NCI-H1694 treated with DMSO at 0.1 percent for 48 hours (cell line): ENCODE measurements around the gene NXPH3.
A peak's percentile ranks its signal among the peaks of the same experiment; 100 is the strongest.

Experiments
- DNase-seq: peaks from one replicate; lab custom pipeline; 2025; lab: John Stamatoyannopoulos, UW

The NXPH3 gene

GRCh38 chr17:49592263-49592662 is 16.6 kb downstream of the NXPH3 start:
- no peak for DNase-seq

- no peak for DNase-seq
Observed at GRCh38 chr17:49595328-49595727, 19.7 kb downstream of the NXPH3 start.

- no peak for DNase-seq
Observed at GRCh38 chr17:49595980-49596379, 20.3 kb downstream of the NXPH3 start.

- peak; percentile 63 for DNase-seq
Observed at GRCh38 chr17:49596613-49597244, 21.1 kb downstream of the NXPH3 start.

- DNase-seq = peak; percentile 33
Observed at GRCh38 chr17:49597436-49597835, 21.8 kb downstream of the NXPH3 start.

- DNase-seq = no peak
Observed at GRCh38 chr17:49597928-49598655, 22.4 kb downstream of the NXPH3 start.

GRCh38 chr17:49598918-49599317 is 23.2 kb downstream of the NXPH3 start:
- no peak for DNase-seq

GRCh38 chr17:49600949-49601348 is 25.3 kb downstream of the NXPH3 start:
- no peak for DNase-seq

- no peak for DNase-seq
Observed at GRCh38 chr17:49602783-49603182, 27.1 kb downstream of the NXPH3 start.

GRCh38 chr17:49603238-49603637 is 27.6 kb downstream of the NXPH3 start:
- no peak for DNase-seq

GRCh38 chr17:49603720-49604119 is 28.0 kb downstream of the NXPH3 start:
- no peak for DNase-seq

GRCh38 chr17:49604314-49604869 is 28.7 kb downstream of the NXPH3 start:
- no peak for DNase-seq

- no peak for DNase-seq
Observed at GRCh38 chr17:49610883-49611584, 35.4 kb downstream of the NXPH3 start.

- no peak for DNase-seq
Observed at GRCh38 chr17:49612726-49613125, 37.1 kb downstream of the NXPH3 start.

GRCh38 chr17:49613182-49613800 is 37.6 kb downstream of the NXPH3 start:
- DNase-seq = no peak

GRCh38 chr17:49616086-49616485 is 40.4 kb downstream of the NXPH3 start:
- DNase-seq = peak; percentile 51

- no peak for DNase-seq
Observed at GRCh38 chr17:49616601-49617131, 41.0 kb downstream of the NXPH3 start.

GRCh38 chr17:49618028-49618611 is 42.4 kb downstream of the NXPH3 start:
- DNase-seq = no peak

- no peak for DNase-seq
Observed at GRCh38 chr17:49621420-49621819, 45.7 kb downstream of the NXPH3 start.

- no peak for DNase-seq
Observed at GRCh38 chr17:49621946-49622529, 46.4 kb downstream of the NXPH3 start.

- DNase-seq = no peak
Observed at GRCh38 chr17:49624896-49625295, 49.2 kb downstream of the NXPH3 start.
